Stimulated activated CD8-positive, alpha-beta memory T cell treated with anti-CD3 and anti-CD28 coated beads, Interleukin-4, amount 100 ng/mL, for 1 hour (primary cell): ENCODE results near the gene JAML.
A peak's percentile ranks its signal among the peaks of the same experiment; 100 is the strongest.

ENCODE experiments used
- DNase-seq, 2 donors: peaks; one replicate each; pipeline ENCODE4 v3.0.0-alpha.2; 2020; ENCODE audit warnings: low read depth in 2 of 2, low spot score in 1 of 2

JAML gene

GRCh38 chr11:118224511-118225188 is at the start of gene JAML:
TSS of gene JAML (minus strand) at chr11:118225011. CDS start at chr11:118214866, 10,145 bp downstream.
- no peak for DNase-seq

- DNase-seq: no peak
Measured at GRCh38 chr11:118274186-118274585, 49.4 kb upstream of the JAML start.

GRCh38 chr11:118272001-118272400 is 47.2 kb upstream of the JAML start:
- DNase-seq: no peak

- DNase-seq: no peak
Measured at GRCh38 chr11:118267486-118267885, 42.7 kb upstream of the JAML start.

GRCh38 chr11:118265954-118266353 is 41.1 kb upstream of the JAML start:
- no peak for DNase-seq

- no peak for DNase-seq
Measured at GRCh38 chr11:118264569-118265465, 40.0 kb upstream of the JAML start.

GRCh38 chr11:118263695-118264568 is 39.1 kb upstream of the JAML start, which contains the start of gene MPZL2:
TSS of gene MPZL2 (minus strand) at chr11:118264297. CDS start at chr11:118264153, 144 bp downstream.
- no peak for DNase-seq

GRCh38 chr11:118263112-118263511 is 38.3 kb upstream of the JAML start:
- no peak for DNase-seq

GRCh38 chr11:118260353-118260752 is 35.5 kb upstream of the JAML start:
- DNase-seq: no peak

- no peak for DNase-seq
Measured at GRCh38 chr11:118259138-118259537, 34.3 kb upstream of the JAML start.

- no peak for DNase-seq
Measured at GRCh38 chr11:118258410-118258809, 33.6 kb upstream of the JAML start.

GRCh38 chr11:118252688-118253087 is 27.9 kb upstream of the JAML start:
- DNase-seq: no peak

GRCh38 chr11:118251858-118252652 is 27.2 kb upstream of the JAML start, which contains the start of gene MPZL3:
TSS of gene MPZL3 (minus strand) at chr11:118252365. CDS start at chr11:118252294, 71 bp downstream.
- DNase-seq: peak; percentile 72

- DNase-seq: no peak
Measured at GRCh38 chr11:118247041-118247440, 22.2 kb upstream of the JAML start.

- DNase-seq: no peak
Measured at GRCh38 chr11:118245936-118246562, 21.2 kb upstream of the JAML start.

GRCh38 chr11:118243993-118244762 is 19.4 kb upstream of the JAML start:
- no peak for DNase-seq

GRCh38 chr11:118243161-118243560 is 18.4 kb upstream of the JAML start:
- no peak for DNase-seq

GRCh38 chr11:118241764-118242098 is 16.9 kb upstream of the JAML start:
- no peak for DNase-seq
